Pancreas (tissue), 10 donors: ENCODE results near the gene MRC1. TPM values are rescaled to one million over a fixed set of nuclear protein-coding genes. Genes with fewer than 3 reads are reported as not detected.
A peak's percentile ranks its signal among the peaks of the same experiment; 100 is the strongest.

Experiments
- ATAC-seq, 4 donors: fragments of 200-7000 bp; cut with Tn5 transposase; one replicate each; pipeline versions ENCODE4 v1.8.0 to v1.9.1; 2020; ENCODE audit warnings: mild to moderate bottlenecking in 4 of 4, moderate library complexity in 4 of 4
- DNase-seq, 6 donors: peaks; one replicate each; pipeline ENCODE4 v3.0.0-alpha.2; 2020
- FAIRE-seq: peaks from 2 replicates; lab custom pipeline; 2012; peaks lifted over from hg19 to GRCh38; lab: Jason Lieb, UNC
- H3K27ac ChIP-seq, 4 donors: fragments of 200-600 bp; sonication (generic); 1 replicate in 3 of 4; 2 replicates in 1 of 4; pipeline versions ENCODE4 v1.5.0 to v1.8.0; 2020
- H3K27me3 ChIP-seq, 4 donors: fragments of 200-600 bp; one replicate each; pipeline ENCODE4 v1.8.0; 2021
- H3K36me3 ChIP-seq, 3 donors: fragments of 200-600 bp; sonication (generic) in 1 of 3; one replicate each; pipeline versions ENCODE4 v1.5.0 to v1.8.0; 2020 to 2021
- H3K4me1 ChIP-seq, 3 donors: fragments of 200-600 bp; one replicate each; pipeline ENCODE4 v1.8.0; 2021
- H3K4me3 ChIP-seq, 4 donors: fragments of 200-600 bp; sonication (generic) in 2 of 4; one replicate each; pipeline versions ENCODE4 v1.5.0 to v1.8.0; 2020 to 2021
- H3K9me3 ChIP-seq, 4 donors: fragments of 200-600 bp; one replicate each; pipeline ENCODE4 v1.8.0; 2021
- WGBS, 2 donors: extraction: QIAGEN DNeasy Blood & Tissue Kit; methylation state at CpG; one replicate each; pipeline ENCODE4 v1.1.7; 2013; 5-methylcytosine and 5-hydroxymethylcytosine counted together
- intact Hi-C, 3 donors: fragments of 100-400 bp; cut with DNase I; formaldehyde crosslinking; loops; one replicate each; pipeline versions ENCODE4 v1.11.1 to v1.14.2; 2022
- polyA plus RNA-seq, 2 donors: library from polyadenylated mRNA; stranded (reverse); fragments of 200-250 nt; gene quantifications; one replicate each; pipeline ENCODE4 v1.2.3, GENCODE V29; 2013
- total RNA-seq, 6 donors: library from RNA; stranded (reverse); fragmentation: NEBNext Ultra II Directional in 4 of 6; extraction: Animal tissue kit (Norgen Biotek cat#: 25700) in 4 of 6; gene quantifications; one replicate each; pipeline versions ENCODE4 v1.2.1 to v1.2.4, GENCODE V29; 2021 to 2023
- TF ChIP-seq, protein P1 (sequence below), 4 donors: fragments of 200-600 bp; sonication (generic) in 3 of 4; IDR thresholded peaks; one replicate each; pipeline versions ENCODE4 v1.5.0 to v1.8.0; 2021; ENCODE audit warnings: antibody characterized with exemption in 4 of 4
- donor health status: healthy with polysubstance abuse.
- donor health status: DM: no; HTN: no; CAD: no; lungs with moderate emphysema.
- donor health status: DM: no; HTN: no; CAD: no.
- donor health status: control.
- donor health status: control.
- donor health status: Bipolar disorder and iron deficiency.
- donor health status: DM: yes; HTN: yes; CAD: no.
- donor health status: DM: no; HTN: no; CAD: no.
- donor health status: DM: no; HTN: no; CAD: no.
- donor health status: DM: yes; HTN: yes; CAD: no.

The MRC1 gene
- total and polyA plus RNA-seq, 8 donors = 1.2 to 23.6 (median 3.1) TPM

GRCh38 chr10:17883621-17884020 is 74.5 kb downstream of the MRC1 start:
- Histone ChIP-seq H3K27me3 (no peaks in the 10 kb centered on the region), H3K36me3 (no peaks in the 10 kb centered on the region), H3K27ac (no peak overlapping the region), H3K4me3 (no peak overlapping the region), H3K4me1 (no peaks in the 10 kb centered on the region), H3K9me3 (no peaks in the 10 kb centered on the region)
- TF ChIP-seq, protein P1, sequence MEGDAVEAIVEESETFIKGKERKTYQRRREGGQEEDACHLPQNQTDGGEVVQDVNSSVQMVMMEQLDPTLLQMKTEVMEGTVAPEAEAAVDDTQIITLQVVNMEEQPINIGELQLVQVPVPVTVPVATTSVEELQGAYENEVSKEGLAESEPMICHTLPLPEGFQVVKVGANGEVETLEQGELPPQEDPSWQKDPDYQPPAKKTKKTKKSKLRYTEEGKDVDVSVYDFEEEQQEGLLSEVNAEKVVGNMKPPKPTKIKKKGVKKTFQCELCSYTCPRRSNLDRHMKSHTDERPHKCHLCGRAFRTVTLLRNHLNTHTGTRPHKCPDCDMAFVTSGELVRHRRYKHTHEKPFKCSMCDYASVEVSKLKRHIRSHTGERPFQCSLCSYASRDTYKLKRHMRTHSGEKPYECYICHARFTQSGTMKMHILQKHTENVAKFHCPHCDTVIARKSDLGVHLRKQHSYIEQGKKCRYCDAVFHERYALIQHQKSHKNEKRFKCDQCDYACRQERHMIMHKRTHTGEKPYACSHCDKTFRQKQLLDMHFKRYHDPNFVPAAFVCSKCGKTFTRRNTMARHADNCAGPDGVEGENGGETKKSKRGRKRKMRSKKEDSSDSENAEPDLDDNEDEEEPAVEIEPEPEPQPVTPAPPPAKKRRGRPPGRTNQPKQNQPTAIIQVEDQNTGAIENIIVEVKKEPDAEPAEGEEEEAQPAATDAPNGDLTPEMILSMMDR (IDR thresholded peaks at IDR 0.05) = no peak
- intact Hi-C loops = no loop called here
- WGBS, 2 donors = 46 to 58% methylated on average over 1 of the region's 1 CpG
- FAIRE-seq (no peak), ATAC-seq (peak in 1 of 4 donors; percentile 48), DNase-seq (no peak)

DNA sequence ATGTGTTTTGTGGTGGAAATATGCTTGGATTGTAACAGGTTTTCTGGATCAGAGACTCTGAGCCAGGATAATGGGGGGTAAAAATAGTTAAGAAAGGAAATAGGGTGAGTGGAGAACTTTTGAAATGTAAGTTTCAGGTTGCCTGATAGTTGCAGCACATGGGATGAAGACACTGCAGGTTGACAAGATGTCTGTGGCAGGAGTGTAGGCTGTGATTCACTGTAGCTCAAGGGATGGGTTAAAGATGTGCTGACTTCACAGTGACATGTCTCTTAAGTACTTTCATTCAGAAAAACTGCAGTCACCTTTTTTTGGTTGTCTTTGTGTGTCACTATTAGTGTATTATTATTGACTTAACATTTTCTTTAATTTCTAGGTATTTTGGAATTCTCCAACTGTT is 79.0 kb downstream of the MRC1 start:
- Histone ChIP-seq H3K27me3 (no peaks in the 10 kb centered on the region), H3K27ac (no peak overlapping the region), H3K4me3 (no peak overlapping the region), H3K4me1 (no peaks in the 10 kb centered on the region), H3K9me3 (no peaks in the 10 kb centered on the region), H3K36me3 (no peaks in the 10 kb centered on the region)
- intact Hi-C loops = no loop called here
- TF ChIP-seq, protein P1 (IDR thresholded peaks at IDR 0.05) = no peak
- ATAC-seq = no peak
- FAIRE-seq = no peak
- DNase-seq = no peak

- no peak overlapping the region for H3K4me3 ChIP-seq
- H3K27ac ChIP-seq = no peak overlapping the region
- ATAC-seq = peak in 2 of 4 donors; percentile 63 to 69
- TF ChIP-seq, protein P1 (IDR thresholded peaks at IDR 0.05) = no peak
- intact Hi-C loops = no loop called here
- no peak for DNase-seq
- no peaks in the 10 kb centered on the region for H3K27me3 ChIP-seq
- no peaks in the 10 kb centered on the region for H3K9me3 ChIP-seq
- 65 to 66% methylated on average over 9 of the region's 9 CpGs for WGBS, 2 donors
- no peaks in the 10 kb centered on the region for H3K36me3 ChIP-seq
- FAIRE-seq = no peak
- no peaks in the 10 kb centered on the region for H3K4me1 ChIP-seq
Observed at GRCh38 chr10:17891435-17891834, 82.3 kb downstream of the MRC1 start.

GRCh38 chr10:17904564-17904963 is 95.4 kb downstream of the MRC1 start:
- FAIRE-seq (no peak), ATAC-seq (no peak), DNase-seq (no peak)
- Histone ChIP-seq H3K27me3 (peaks cover 0 to 5% (median 1%) of the 10 kb centered on the region in 4 donors), H3K4me1 (no peaks in the 10 kb centered on the region), H3K9me3 (no peaks in the 10 kb centered on the region), H3K4me3 (no peak overlapping the region), H3K36me3 (no peaks in the 10 kb centered on the region), H3K27ac (no peak overlapping the region)
- 70 to 86% methylated on average over 2 of the region's 2 CpGs for WGBS, 2 donors
- TF ChIP-seq, protein P1 (IDR thresholded peaks at IDR 0.05) = no peak
- intact Hi-C loops = loop anchor here in 1 of 3 donors (10.0 kb wide), 1 partner anchor 320 kb away; no protein-coding TSS in a partner anchor

- H3K4me3 ChIP-seq = no peak overlapping the region
- H3K4me1 ChIP-seq = no peaks in the 10 kb centered on the region
- H3K27me3 ChIP-seq = peaks cover 0 to 5% (median 1%) of the 10 kb centered on the region in 4 donors
- FAIRE-seq = no peak
- intact Hi-C loops = loop anchor here in 1 of 3 donors (10.0 kb wide), 1 partner anchor 319 kb away; no protein-coding TSS in a partner anchor
- WGBS, 2 donors = 76 to 83% methylated on average over 3 of the region's 3 CpGs
- no peaks in the 10 kb centered on the region for H3K36me3 ChIP-seq
- TF ChIP-seq, protein P1 (IDR thresholded peaks at IDR 0.05) = no peak
- H3K27ac ChIP-seq = no peak overlapping the region
- ATAC-seq = no peak
- DNase-seq = no peak
- no peaks in the 10 kb centered on the region for H3K9me3 ChIP-seq
Observed at GRCh38 chr10:17905491-17905890, 96.3 kb downstream of the MRC1 start.
